Liver (tissue), 9 donors: ENCODE data around the gene TPRX1. TPM values are rescaled to one million over a fixed set of nuclear protein-coding genes. Genes with fewer than 3 reads are reported as not detected.
A peak's percentile ranks its signal among the peaks of the same experiment; 100 is the strongest.
"Not testable (repeated sequence)": the region's sequence is repeated elsewhere in the genome, so short reads cannot be mapped to it uniquely, and the experiment has no call there.

Experiments used
- DNase-seq: peaks from one replicate; pipeline ENCODE4 v3.0.0-alpha.2; 2017; ENCODE audit warnings: low spot score
- H3K27ac ChIP-seq, 2 donors: one replicate each; pipeline ENCODE4 v1.7.0; 2013; ENCODE audit warnings: inconsistent platforms in 2 of 2, low read length in 2 of 2, control low read depth in 1 of 2, low read depth in 1 of 2, mild to moderate bottlenecking in 1 of 2
- H3K27me3 ChIP-seq, 4 donors: one replicate each; pipeline versions ENCODE4 v1.6.1 to v1.7.0; 2013; ENCODE audit warnings: low read length in 3 of 4, inconsistent platforms in 1 of 4, mild to moderate bottlenecking in 1 of 4, moderate library complexity in 1 of 4; ENCODE audit not compliant: control insufficient read depth in 4 of 4, insufficient read depth in 4 of 4
- H3K36me3 ChIP-seq, 4 donors: one replicate each; pipeline versions ENCODE4 v1.6.1 to v1.7.0; 2013; ENCODE audit warnings: low read length in 3 of 4, mild to moderate bottlenecking in 3 of 4, low read depth in 1 of 4, moderate library complexity in 1 of 4; ENCODE audit not compliant: control insufficient read depth in 4 of 4, insufficient read depth in 3 of 4
- H3K4me1 ChIP-seq, 4 donors: one replicate each; pipeline versions ENCODE4 v1.6.1 to v1.7.0; 2013; ENCODE audit warnings: low read length in 3 of 4, mild to moderate bottlenecking in 3 of 4, moderate library complexity in 1 of 4; ENCODE audit not compliant: control insufficient read depth in 4 of 4, insufficient read depth in 4 of 4
- H3K4me3 ChIP-seq, 3 donors: one replicate each; pipeline versions ENCODE4 v1.6.1 to v1.7.0; 2013; ENCODE audit warnings: low read length in 3 of 3, control low read depth in 1 of 3, low read depth in 1 of 3, mild to moderate bottlenecking in 1 of 3
- H3K9ac ChIP-seq, 2 donors: one replicate each; pipeline ENCODE4 v1.7.0; 2013; ENCODE audit warnings: low read length in 2 of 2, mild to moderate bottlenecking in 2 of 2, moderate library complexity in 2 of 2, control low read depth in 1 of 2, low read depth in 1 of 2
- H3K9me3 ChIP-seq, 4 donors: one replicate each; pipeline versions ENCODE4 v1.6.1 to v1.7.0; 2013; ENCODE audit warnings: low read length in 3 of 4; ENCODE audit not compliant: control insufficient read depth in 4 of 4
- CTCF ChIP-seq: fragments of 150-350 bp; IDR thresholded peaks from 2 replicates; pipeline ENCODE4 v1.5.1; 2017; ENCODE audit warnings: improper control_type of control experiment, low read depth, low read length; ENCODE audit not compliant: missing input control
- GABPA ChIP-seq, 2 donors: IDR thresholded peaks in 1 of 2; conservative IDR thresholded peaks in 1 of 2; 2 replicates each; pipeline ENCODE4 v1.6.1; 2016; ENCODE audit warnings: antibody characterized with exemption in 2 of 2, mild to moderate bottlenecking in 1 of 2, moderate library complexity in 1 of 2
- RAD21 ChIP-seq, 2 donors: IDR thresholded peaks; 2 replicates each; pipeline ENCODE4 v1.6.1; 2016; ENCODE audit warnings: antibody characterized with exemption in 2 of 2, mild to moderate bottlenecking in 2 of 2
- REST ChIP-seq: IDR thresholded peaks from 2 replicates; pipeline ENCODE4 v1.6.1; 2016; ENCODE audit warnings: antibody characterized with exemption, mild to moderate bottlenecking
- RXRA ChIP-seq, 2 donors: IDR thresholded peaks; 2 replicates each; pipeline ENCODE4 v1.6.1; 2017 to 2018; ENCODE audit warnings: antibody characterized with exemption in 2 of 2, mild to moderate bottlenecking in 1 of 2
- YY1 ChIP-seq: IDR thresholded peaks from 2 replicates; pipeline ENCODE4 v1.6.1; 2016; ENCODE audit warnings: antibody characterized with exemption, mild to moderate bottlenecking
- WGBS: extraction: QIAGEN DNeasy Blood & Tissue Kit; methylation state at CpG from one replicate; pipeline ENCODE4 v1.1.7; 2013; 5-methylcytosine and 5-hydroxymethylcytosine counted together
- polyA plus RNA-seq, 2 donors: library from polyadenylated mRNA; stranded (reverse) in 1 of 2; unstranded in 1 of 2; fragments of 200-250 nt in 1 of 2; fragments of >200 nt in 1 of 2; fragmentation: Nextera tagmentation in 1 of 2; extraction: Ambion mirVana in 1 of 2; gene quantifications; one replicate each; pipeline versions ENCODE4 v1.2.1 to v1.2.3, GENCODE V29; 2013 to 2015
- total RNA-seq, 2 donors: library from RNA; depleted of rRNA; stranded (reverse); fragments of >200 nt; gene quantifications; one replicate each; pipeline ENCODE4 v1.2.3, GENCODE V29; 2014
- donor health status: healthy.
- donor health status: healthy.
- donor health status: healthy.
- donor health status: healthy.
- donor health status: healthy.

Gene TPRX1
- total and polyA plus RNA-seq, 4 donors, result not detected

- Histone ChIP-seq H3K27ac (no peak overlapping the region), H3K27me3 (no peaks in the 10 kb centered on the region), H3K36me3 (peaks cover 0 to 1% (median 0%) of the 10 kb centered on the region in 4 donors), H3K4me3 (no peak overlapping the region), H3K9ac (no peak overlapping the region), H3K4me1 (peaks cover 0 to 3% (median 0%) of the 10 kb centered on the region in 4 donors), H3K9me3 (no peaks in the 10 kb centered on the region)
- WGBS, result 89% methylated on average over 7 of the region's 7 CpGs
- TF ChIP-seq RXRA (IDR thresholded peaks at IDR 0.05), result no peak
- TF ChIP-seq GABPA (IDR thresholded peaks at IDR 0.05 in 1 of 2, conservative IDR thresholded peaks at IDR 0.05 in 1 of 2), result no peak
- TF ChIP-seq REST, result no peak
- no peak for DNase-seq
Observed at GRCh38 chr19:47766359-47766620, 38.1 kb downstream of the TPRX1 start.

- Histone ChIP-seq H3K27me3 (no peaks in the 10 kb centered on the region), H3K4me3 (no peak overlapping the region), H3K27ac (no peak overlapping the region), H3K9ac (no peak overlapping the region), H3K36me3 (peaks cover 0 to 1% (median 0%) of the 10 kb centered on the region in 4 donors), H3K9me3 (no peaks in the 10 kb centered on the region), H3K4me1 (peaks cover 0 to 3% (median 0%) of the 10 kb centered on the region in 4 donors)
- TF ChIP-seq RAD21 (IDR thresholded peaks at IDR 0.05) (peak; percentile 70 to 82), YY1 (no peak), CTCF (peak; percentile 48)
- peak; percentile 69 for DNase-seq
- WGBS, result 45% methylated on average over 19 of the region's 19 CpGs
Observed at GRCh38 chr19:47765523-47766358, 38.6 kb downstream of the TPRX1 start.

- not testable (repeated sequence) for H3K27ac ChIP-seq, H3K9me3 ChIP-seq, H3K9ac ChIP-seq, DNase-seq, H3K36me3 ChIP-seq, H3K4me1 ChIP-seq, H3K4me3 ChIP-seq, H3K27me3 ChIP-seq
- 90% methylated on average over 3 of the region's 3 CpGs for WGBS
Observed at GRCh38 chr19:47764705-47765104, 39.6 kb downstream of the TPRX1 start.
